NCI-H2227 treated with DMSO at 0.1 percent for 48 hours (cell line): Measurements from ENCODE around the gene AATK.

Experiments used
- DNase-seq: peaks from one replicate; lab custom pipeline; 2025; lab: John Stamatoyannopoulos, UW

AATK gene

GRCh38 chr17:81180836-81181810, 15.1 kb upstream of the AATK start:
- DNase-seq: no peak

GRCh38 chr17:81179861-81180260, 13.8 kb upstream of the AATK start:
- no peak for DNase-seq

- DNase-seq: no peak
Observed at GRCh38 chr17:81179220-81179619, 13.2 kb upstream of the AATK start.

- no peak for DNase-seq
Observed at GRCh38 chr17:81178136-81179091, 12.4 kb upstream of the AATK start.

GRCh38 chr17:81176666-81177065, 10.6 kb upstream of the AATK start:
- no peak for DNase-seq

GRCh38 chr17:81173762-81174155, 7.7 kb upstream of the AATK start:
- DNase-seq: no peak

GRCh38 chr17:81173052-81173761, 7.2 kb upstream of the AATK start:
- DNase-seq: no peak

GRCh38 chr17:81171941-81172340, 5.9 kb upstream of the AATK start:
- DNase-seq: no peak

GRCh38 chr17:81170727-81171494, 4.9 kb upstream of the AATK start:
- DNase-seq: no peak

GRCh38 chr17:81169870-81170309, 3.9 kb upstream of the AATK start:
- no peak for DNase-seq

- no peak for DNase-seq
Observed at GRCh38 chr17:81167638-81168037, 1.6 kb upstream of the AATK start.

- DNase-seq: no peak
Observed at GRCh38 chr17:81167194-81167524, 1.1 kb upstream of the AATK start.

- no peak for DNase-seq
Observed at GRCh38 chr17:81165246-81166032, 582 bp downstream of the AATK start, which contains the start of gene PVALEF. Gene PVALEF, plus strand, starts transcription at chr17:81165507. Its CDS starts 15,720 bp downstream, at chr17:81181227.

GRCh38 chr17:81164371-81165245, 1.4 kb downstream of the AATK start:
- no peak for DNase-seq

GRCh38 chr17:81163703-81164370, 2.2 kb downstream of the AATK start:
- no peak for DNase-seq

GRCh38 chr17:81163051-81163695, 2.8 kb downstream of the AATK start:
- DNase-seq: no peak

- DNase-seq: no peak
Observed at GRCh38 chr17:81162491-81162890, 3.5 kb downstream of the AATK start.

GRCh38 chr17:81161972-81162371, 4.0 kb downstream of the AATK start:
- no peak for DNase-seq
